Body of pancreas (tissue), 4 donors: ENCODE data around the gene ZNF460. TPM values are rescaled to one million over a fixed set of nuclear protein-coding genes. Genes with fewer than 3 reads are reported as not detected.
"Not testable (repeated sequence)": the region's sequence is repeated elsewhere in the genome, so short reads cannot be mapped to it uniquely, and the experiment has no call there.

Experiments used
- ATAC-seq: fragments of 150-250 bp; one replicate; pipeline ENCODE4 v1.9.1; 2016
- DNase-seq, 4 donors: peaks; one replicate each; pipeline ENCODE4 v3.0.0-alpha.2; 2019
- H3K27ac ChIP-seq, 4 donors: fragments of 200-600 bp; sonication (generic); 1 replicate in 3 of 4; 2 replicates in 1 of 4; pipeline versions ENCODE4 v1.5.1 to v1.6.1; 2016 to 2019; ENCODE audit warnings: mild to moderate bottlenecking in 1 of 4, mixed read lengths in 1 of 4, moderate library complexity in 1 of 4
- H3K27me3 ChIP-seq, 2 donors: fragments of 200-600 bp; sonication (generic); one replicate each; pipeline ENCODE4 v1.6.0; 2016; ENCODE audit warnings: mild to moderate bottlenecking in 1 of 2
- H3K36me3 ChIP-seq, 2 donors: fragments of 200-600 bp; sonication (generic); replicated peaks in 1 of 2; 2 replicates each; pipeline ENCODE4 v1.5.1; 2016; ENCODE audit warnings: low read depth in 2 of 2; ENCODE audit not compliant: insufficient read depth in 1 of 2
- H3K4me1 ChIP-seq: fragments of 200-600 bp; sonication (generic); one replicate; pipeline ENCODE4 v1.6.0; 2016
- H3K4me3 ChIP-seq, 2 donors: fragments of 200-600 bp; sonication (generic); 1 replicate in 1 of 2; 2 replicates in 1 of 2; pipeline ENCODE4 v1.5.1; 2016 to 2019
- H3K9me3 ChIP-seq, 3 donors: fragments of 200-600 bp; sonication (generic); 1 replicate in 2 of 3; 2 replicates in 1 of 3; pipeline ENCODE4 v1.5.1; 2016
- CTCF ChIP-seq, 7 experiments: fragments of 450-650 bp in 4 of 7; fragments of 200-600 bp in 3 of 7; sonication (generic) in 3 of 7; IDR thresholded peaks; one replicate each; pipeline ENCODE4 v1.5.1; 2016 to 2019; ENCODE audit warnings: antibody characterized with exemption in 7 of 7
- POLR2A ChIP-seq, 3 donors: fragments of 450-650 bp; IDR thresholded peaks; one replicate each; pipeline ENCODE4 v1.6.1; 2016; ENCODE audit warnings: antibody characterized with exemption in 3 of 3, mild to moderate bottlenecking in 2 of 3
- WGBS, 2 donors: methylation state at CpG; one replicate each; pipeline ENCODE4 v1.1.5; 2017; 5-methylcytosine and 5-hydroxymethylcytosine counted together
- intact Hi-C: fragments of 100-400 bp; cut with DNase I; formaldehyde crosslinking; loops from one replicate; pipeline ENCODE4 v1.15.1; 2023
- total RNA-seq, 2 donors: library from RNA; depleted of rRNA; stranded (reverse); fragments of >200 nt; gene quantifications; one replicate each; pipeline ENCODE4 v1.1.0, GENCODE V29; 2016

The ZNF460 gene
- total RNA-seq, 2 donors from 2014 or later = 22.7 to 30.1 TPM

GRCh38 chr19:57273014-57273413 is 7.3 kb upstream of the ZNF460 start:
- ATAC-seq (no peak), DNase-seq (no peak)
- intact Hi-C loops = no loop called here
- no peak overlapping the region for H3K27ac ChIP-seq
- H3K4me3 ChIP-seq = no peak overlapping the region
- no peaks in the 10 kb centered on the region for H3K36me3 ChIP-seq
- H3K9me3 ChIP-seq = no peaks in the 10 kb centered on the region
- 33 to 100% methylated on average over 1 of the region's 1 CpG for WGBS, 2 donors
- TF ChIP-seq CTCF (IDR thresholded peaks at IDR 0.05) (no peak), POLR2A (IDR thresholded peaks at IDR 0.05) (no peak)
- no peaks in the 10 kb centered on the region for H3K4me1 ChIP-seq
- no peaks in the 10 kb centered on the region for H3K27me3 ChIP-seq

GRCh38 chr19:57276430-57276829 is 3.9 kb upstream of the ZNF460 start:
- no peak overlapping the region for H3K4me3 ChIP-seq
- H3K27ac ChIP-seq = no peak overlapping the region
- WGBS, 2 donors = 83 to 100% methylated on average over 1 of the region's 1 CpG
- peaks cover 12% of the 10 kb centered on the region for H3K4me1 ChIP-seq
- no peaks in the 10 kb centered on the region for H3K27me3 ChIP-seq
- intact Hi-C loops = no loop called here
- no peaks in the 10 kb centered on the region for H3K9me3 ChIP-seq
- DNase-seq (no peak), ATAC-seq (no peak)
- no peaks in the 10 kb centered on the region for H3K36me3 ChIP-seq
- TF ChIP-seq CTCF (IDR thresholded peaks at IDR 0.05) = no peak

- H3K4me1 ChIP-seq = peaks cover 25% of the 10 kb centered on the region
- H3K36me3 ChIP-seq, DNase-seq, H3K4me3 ChIP-seq, H3K27me3 ChIP-seq, H3K9me3 ChIP-seq, ATAC-seq, intact Hi-C loops, H3K27ac ChIP-seq: not testable (repeated sequence)
- 82 to 84% methylated on average over 2 of the region's 2 CpGs for WGBS, 2 donors
Observed at GRCh38 chr19:57278481-57278880, 1.8 kb upstream of the ZNF460 start.

GRCh38 chr19:57279418-57280164 is 694 bp upstream of the ZNF460 start:
- WGBS, 2 donors = 6 to 12% methylated on average over 11 to 25 of the region's 25 CpGs
- Histone ChIP-seq H3K9me3 (no peaks in the 10 kb centered on the region), H3K4me3 (peak overlapping the region; percentile 91 to 95), H3K36me3 (peaks cover 1 to 4% of the 10 kb centered on the region in 2 donors), H3K4me1 (peaks cover 25% of the 10 kb centered on the region), H3K27ac (peak overlapping the region; percentile 94 to 99 (median 96)), H3K27me3 (no peaks in the 10 kb centered on the region)
- TF ChIP-seq CTCF (IDR thresholded peaks at IDR 0.05) (peak in 4 of 7 experiments; percentile 14 to 36 (median 22)), POLR2A (IDR thresholded peaks at IDR 0.05) (peak in 2 of 3 donors; percentile 93 to 94)
- peak; percentile 85 to 95 (median 91) for DNase-seq
- peak; percentile 92 for ATAC-seq
- intact Hi-C loops = no loop called here

- Histone ChIP-seq H3K9me3 (peaks cover 0 to 7% (median 0%) of the 10 kb centered on the region in 3 donors), H3K27ac (peak overlapping the region; percentile 94 to 99 (median 96)), H3K36me3 (peaks cover 14 to 16% of the 10 kb centered on the region in 2 donors), H3K4me1 (peaks cover 25% of the 10 kb centered on the region), H3K27me3 (no peaks in the 10 kb centered on the region), H3K4me3 (peak overlapping the region; percentile 91 to 95)
- TF ChIP-seq POLR2A (IDR thresholded peaks at IDR 0.05) = no peak
- no peak for TF ChIP-seq CTCF (IDR thresholded peaks at IDR 0.05)
- 1 to 3% methylated on average over 6 of the region's 6 CpGs for WGBS, 2 donors
- intact Hi-C loops = no loop called here
- DNase-seq (no peak), ATAC-seq (no peak)
Observed at GRCh38 chr19:57280962-57281400, 696 bp downstream of the ZNF460 start.
